Placental pericyte (primary cell): ENCODE data around the gene BAIAP2L1. TPM values are rescaled to one million over a fixed set of nuclear protein-coding genes. Genes with fewer than 3 reads are reported as not detected.

Experiments used
- total RNA-seq: library from RNA; depleted of rRNA; stranded (reverse); fragments of >200 nt; gene quantifications from 2 replicates; pipeline ENCODE4 v1.2.3, GENCODE V29; 2012

Gene BAIAP2L1, protein sequence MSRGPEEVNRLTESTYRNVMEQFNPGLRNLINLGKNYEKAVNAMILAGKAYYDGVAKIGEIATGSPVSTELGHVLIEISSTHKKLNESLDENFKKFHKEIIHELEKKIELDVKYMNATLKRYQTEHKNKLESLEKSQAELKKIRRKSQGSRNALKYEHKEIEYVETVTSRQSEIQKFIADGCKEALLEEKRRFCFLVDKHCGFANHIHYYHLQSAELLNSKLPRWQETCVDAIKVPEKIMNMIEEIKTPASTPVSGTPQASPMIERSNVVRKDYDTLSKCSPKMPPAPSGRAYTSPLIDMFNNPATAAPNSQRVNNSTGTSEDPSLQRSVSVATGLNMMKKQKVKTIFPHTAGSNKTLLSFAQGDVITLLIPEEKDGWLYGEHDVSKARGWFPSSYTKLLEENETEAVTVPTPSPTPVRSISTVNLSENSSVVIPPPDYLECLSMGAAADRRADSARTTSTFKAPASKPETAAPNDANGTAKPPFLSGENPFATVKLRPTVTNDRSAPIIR
- 9.0 and 10.2 TPM in 2 replicates for total RNA-seq

DNA sequence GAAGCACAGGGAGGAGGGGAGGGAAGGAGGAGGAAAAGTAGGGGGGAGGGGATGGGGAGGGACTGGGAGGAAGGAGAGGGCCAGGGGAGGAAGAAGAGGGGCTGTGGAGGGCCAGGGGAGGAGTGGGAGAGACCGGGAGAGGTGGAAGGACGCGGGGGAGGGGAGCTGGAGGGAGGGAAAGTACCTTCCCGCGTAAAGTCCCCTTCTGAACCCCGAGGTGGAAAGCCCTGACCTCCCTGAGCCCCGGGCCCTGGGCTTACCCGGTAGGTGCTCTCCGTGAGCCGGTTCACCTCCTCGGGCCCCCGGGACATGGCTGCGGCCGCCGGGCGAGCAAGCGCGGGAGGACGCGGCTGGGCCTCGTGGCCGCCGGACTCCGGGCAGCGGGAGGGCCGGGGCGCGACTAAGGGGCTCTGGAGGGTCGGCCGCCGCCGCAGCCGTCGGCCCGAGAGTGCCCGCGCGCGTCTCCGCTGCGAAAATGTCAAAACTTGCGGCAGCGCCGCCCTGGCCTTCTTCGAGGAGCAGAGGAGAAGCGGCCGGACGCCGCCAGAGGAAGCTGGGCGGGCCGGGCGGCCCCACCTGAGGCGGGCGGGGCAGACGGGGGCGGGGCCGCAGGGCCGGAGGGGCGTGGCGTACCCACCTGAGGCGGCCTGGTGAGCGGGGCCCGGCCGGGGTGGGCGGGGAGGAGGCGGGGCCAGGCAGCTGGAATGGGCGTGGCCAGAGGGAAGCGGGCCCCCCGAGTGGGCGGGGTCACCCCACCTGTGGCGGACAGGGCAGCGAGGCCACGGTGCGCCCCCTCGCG is at the start of gene BAIAP2L1:
Gene BAIAP2L1 (minus strand): TSS at position 549 of the 799 bp plus-strand sequence. CDS start 238 bp downstream, at position 311.

DNA sequence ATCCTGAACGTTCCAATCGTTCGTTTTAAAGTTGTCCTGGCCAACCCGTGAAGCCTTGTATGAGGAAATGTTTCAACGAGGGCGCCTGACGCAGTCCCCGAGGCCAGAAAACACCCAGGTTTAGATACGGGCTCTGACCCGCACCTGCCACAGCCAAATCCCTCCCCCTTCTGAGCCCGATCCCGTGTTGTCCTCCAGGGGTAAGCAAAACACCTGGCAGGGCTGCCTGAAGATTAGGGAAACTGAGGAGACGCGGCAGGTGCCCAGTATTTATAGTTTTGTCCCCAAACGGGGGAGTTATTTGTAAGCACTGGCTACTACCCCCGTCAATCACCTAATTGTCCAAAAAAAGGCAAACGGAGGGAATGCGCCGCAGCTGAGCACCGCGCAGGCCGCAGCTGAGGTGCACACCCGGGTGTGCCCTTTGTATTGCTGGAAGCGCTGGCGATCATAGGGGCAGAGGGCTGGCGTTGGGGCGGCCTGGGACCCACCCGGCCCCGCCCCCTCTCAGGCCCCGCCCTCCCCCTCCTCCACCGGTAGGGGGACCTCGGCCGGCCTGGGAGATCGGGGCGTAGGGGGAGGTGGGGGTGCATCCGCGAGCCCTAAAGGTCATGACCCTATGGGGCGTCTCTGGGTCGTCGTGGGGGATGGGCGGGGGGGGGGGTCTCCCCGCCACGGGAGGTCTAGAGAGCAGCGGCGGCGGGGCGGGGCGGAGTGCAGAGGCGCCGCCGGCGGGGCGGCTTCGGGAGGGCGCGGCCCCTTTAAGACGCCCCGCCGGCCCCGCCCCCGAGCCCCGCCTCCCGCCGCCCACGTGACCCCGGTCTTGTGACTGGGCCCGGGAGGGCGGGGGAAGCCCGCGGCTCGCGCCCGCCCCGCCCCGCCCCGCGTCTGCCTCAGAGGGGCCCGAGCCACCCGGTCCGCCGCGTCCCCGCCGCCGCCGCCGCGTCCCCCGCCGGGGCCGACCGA is 119.8 kb downstream of the BAIAP2L1 start, which contains the start of gene BRI3:
Gene BRI3 (plus strand): TSS at position 896 of the 966 bp plus-strand sequence. CDS start 110 bp downstream, outside the sequence.

DNA sequence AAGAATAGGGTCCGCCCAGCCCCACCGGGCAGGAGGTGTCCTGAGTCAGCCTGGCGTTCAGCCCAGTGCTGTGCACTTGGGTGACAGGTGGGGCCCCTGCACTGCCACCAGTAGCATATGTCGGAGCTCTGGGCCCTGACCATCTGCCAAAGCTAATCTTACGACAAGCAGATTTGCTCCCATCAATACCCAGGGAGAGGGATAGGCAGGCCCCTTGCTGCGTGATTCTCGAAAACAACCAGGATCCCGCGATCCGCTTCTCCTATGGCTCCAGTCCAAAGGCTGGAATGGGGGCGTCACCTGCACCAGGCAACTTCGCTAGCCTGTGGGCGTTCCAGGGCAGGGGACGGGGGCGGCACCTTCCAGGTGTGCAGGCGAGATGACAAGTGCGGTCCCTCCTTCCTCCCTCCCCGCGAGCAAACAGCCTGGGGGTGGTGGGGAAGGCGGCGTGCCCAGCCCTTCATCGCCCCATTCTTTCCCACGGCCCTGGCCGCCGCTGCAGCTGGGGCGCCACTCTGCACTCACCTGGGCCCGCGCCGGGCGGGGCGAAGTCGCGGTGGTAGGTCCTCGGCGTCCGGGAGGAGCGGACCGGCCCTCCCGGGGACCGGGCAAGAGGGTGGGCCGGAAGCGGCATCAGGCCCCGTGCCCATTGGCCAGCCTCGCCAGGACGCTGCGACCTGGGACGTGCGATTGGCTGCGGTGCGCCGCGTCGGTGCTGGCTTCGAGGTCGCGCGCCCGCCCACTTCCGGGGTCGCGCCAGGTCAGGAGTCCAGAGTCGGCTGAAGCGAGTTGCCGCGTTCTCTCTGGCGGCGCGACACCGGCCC is 149.1 kb downstream of the BAIAP2L1 start, which contains the start of gene TECPR1:
Gene TECPR1 (minus strand): TSS at position 632 of the 824 bp plus-strand sequence. CDS start 6,086 bp downstream, outside the sequence.

Other genes starting within 250 kb of the BAIAP2L1 start
- 1.7 and 16.2 TPM in 2 replicates for gene BHLHA15, start 189.7 kb downstream of the BAIAP2L1 start, total RNA-seq
- 18.4 and 24.9 TPM in 2 replicates for gene TECPR1, start 148.9 kb downstream of the BAIAP2L1 start, total RNA-seq
- 60.6 and 76.6 TPM in 2 replicates for gene BRI3, start 119.4 kb downstream of the BAIAP2L1 start, total RNA-seq
- gene NPTX2, start 216.2 kb upstream of the BAIAP2L1 start, total RNA-seq, result under 0.01 and 4.3 TPM in 2 replicates